ENCODE results near the gene FAR2.

The FAR2 gene

DNA sequence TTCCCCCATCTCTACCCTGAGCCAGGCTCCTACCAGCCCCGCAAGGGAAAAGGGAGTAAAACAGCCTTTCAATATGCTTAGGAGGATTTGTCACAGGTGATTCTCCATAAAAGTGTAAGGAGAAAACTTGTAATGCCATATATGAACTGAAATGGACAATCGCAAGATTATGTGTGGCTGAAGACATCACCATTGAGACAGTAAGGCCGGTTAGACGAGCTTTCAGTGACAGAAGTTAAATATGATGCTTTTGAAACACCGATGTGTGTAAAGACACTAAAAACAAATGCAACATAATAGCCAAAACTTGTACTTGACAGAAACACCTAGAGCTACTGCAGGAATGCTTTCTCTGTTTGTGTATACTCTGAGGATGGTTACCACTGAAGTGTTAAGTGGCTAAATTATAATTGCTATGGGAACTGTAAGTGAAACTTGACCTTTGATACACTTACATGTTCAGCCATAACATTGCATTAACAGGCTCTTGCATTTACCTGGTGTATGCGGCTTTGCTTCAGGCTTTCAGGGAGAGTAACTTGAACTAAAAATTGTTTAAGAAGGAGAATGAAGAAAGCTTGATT is 42.3 kb downstream of the FAR2 start:
- CTCF ChIA-PET: no interaction called here
- no peak for TF ChIP-seq ELF4 (IDR thresholded peaks at IDR 0.05)
- TF ChIP-seq BHLHE40 (IDR thresholded peaks at IDR 0.05; ENCODE audit: borderline replicate concordance): no peak
- no peak for TF ChIP-seq NFRKB (IDR thresholded peaks at IDR 0.05)
- TF ChIP-seq CTBP1 (IDR thresholded peaks at IDR 0.05; ENCODE audit: borderline replicate concordance): no peak
- no peak for TF ChIP-seq ARNT (IDR thresholded peaks at IDR 0.05)
- TF ChIP-seq HDGF (IDR thresholded peaks at IDR 0.05; ENCODE audit: borderline replicate concordance): no peak
- TF ChIP-seq PKNOX1 (IDR thresholded peaks at IDR 0.05): no peak
- no peak for TF ChIP-seq FOXK2 (IDR thresholded peaks at IDR 0.05)
- no peak for TF ChIP-seq L3MBTL2 (conservative IDR thresholded peaks at IDR 0.05)
- no peak for TF ChIP-seq FOXM1 (IDR thresholded peaks at IDR 0.05; ENCODE audit: borderline replicate concordance)
- TF ChIP-seq FOXA1 (IDR thresholded peaks at IDR 0.05): no peak
- no peak for TF ChIP-seq TARDBP (IDR thresholded peaks at IDR 0.05)
- TF ChIP-seq LEF1 (IDR thresholded peaks at IDR 0.05; ENCODE audit: borderline replicate concordance): no peak
- DNase-seq (ENCODE audit: extremely low spot score): no peak
- POLR2A ChIA-PET: no interaction called here

DNA sequence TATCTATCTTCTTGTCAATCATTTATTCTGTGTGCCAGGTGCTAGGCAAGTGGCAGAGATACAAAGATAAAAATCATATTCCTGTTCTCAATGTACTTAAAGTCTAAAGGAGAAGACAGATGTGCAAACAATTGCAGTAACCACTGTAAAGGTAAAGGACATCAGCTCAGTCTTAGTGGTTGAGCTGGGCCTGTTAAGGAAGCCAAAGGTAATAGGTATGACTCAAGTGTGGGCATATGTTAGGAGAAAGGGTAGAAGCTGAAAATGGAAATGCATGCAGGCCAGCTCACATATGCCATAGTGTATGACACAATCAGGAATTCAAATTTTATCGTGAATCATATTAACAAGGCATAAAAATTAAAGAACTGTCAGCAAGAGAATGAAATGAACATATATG is 49.8 kb downstream of the FAR2 start:
- no peak for DNase-seq (ENCODE audit: extremely low spot score)
- POLR2A ChIA-PET: no interaction called here
- CTCF ChIA-PET: no interaction called here
- TF ChIP-seq ARNT (IDR thresholded peaks at IDR 0.05) (no peak), PKNOX1 (IDR thresholded peaks at IDR 0.05) (no peak), SP1 (IDR thresholded peaks at IDR 0.05) (no peak), FOXA1 (IDR thresholded peaks at IDR 0.05) (no peak), NFRKB (IDR thresholded peaks at IDR 0.05) (no peak), SUZ12 (IDR thresholded peaks at IDR 0.05) (no peak), L3MBTL2 (conservative IDR thresholded peaks at IDR 0.05) (no peak), CTBP1 (IDR thresholded peaks at IDR 0.05; ENCODE audit: borderline replicate concordance) (no peak)

DNA sequence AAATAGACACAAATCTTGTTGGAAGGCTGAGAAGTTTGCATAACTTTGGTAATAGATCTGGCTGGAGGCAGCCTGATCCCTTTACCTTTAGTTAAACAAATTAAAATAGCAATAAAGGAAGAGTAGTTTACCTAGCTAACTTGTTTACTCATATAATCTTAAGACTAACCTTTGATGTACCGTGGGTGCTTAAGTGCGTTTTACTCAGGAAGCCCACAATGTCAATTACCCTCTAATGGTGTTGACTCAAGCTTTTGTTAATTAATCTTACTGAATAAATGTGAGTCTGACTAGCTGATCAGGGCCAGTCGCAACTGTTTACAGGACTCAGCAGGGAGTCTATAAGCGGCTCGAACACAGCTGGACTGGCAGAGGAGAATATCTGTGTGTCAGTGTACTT is 51.5 kb downstream of the FAR2 start:
- POLR2A ChIA-PET: no interaction called here
- no peak for DNase-seq (ENCODE audit: extremely low spot score)
- TF ChIP-seq FOXM1 (IDR thresholded peaks at IDR 0.05; ENCODE audit: borderline replicate concordance) (no peak), FOXA1 (IDR thresholded peaks at IDR 0.05) (no peak), LEF1 (IDR thresholded peaks at IDR 0.05; ENCODE audit: borderline replicate concordance) (no peak), ELF4 (IDR thresholded peaks at IDR 0.05) (no peak), CTBP1 (IDR thresholded peaks at IDR 0.05; ENCODE audit: borderline replicate concordance) (no peak), SP1 (IDR thresholded peaks at IDR 0.05) (no peak), SUZ12 (IDR thresholded peaks at IDR 0.05) (no peak), NFRKB (IDR thresholded peaks at IDR 0.05) (no peak), HDGF (IDR thresholded peaks at IDR 0.05; ENCODE audit: borderline replicate concordance) (no peak), FOXK2 (IDR thresholded peaks at IDR 0.05) (no peak), ARNT (IDR thresholded peaks at IDR 0.05) (no peak), ZNF384 (IDR thresholded peaks at IDR 0.05) (no peak), BHLHE40 (IDR thresholded peaks at IDR 0.05; ENCODE audit: borderline replicate concordance) (no peak), PKNOX1 (IDR thresholded peaks at IDR 0.05) (no peak), L3MBTL2 (conservative IDR thresholded peaks at IDR 0.05) (no peak), TARDBP (IDR thresholded peaks at IDR 0.05) (no peak)
- CTCF ChIA-PET: no interaction called here

DNA sequence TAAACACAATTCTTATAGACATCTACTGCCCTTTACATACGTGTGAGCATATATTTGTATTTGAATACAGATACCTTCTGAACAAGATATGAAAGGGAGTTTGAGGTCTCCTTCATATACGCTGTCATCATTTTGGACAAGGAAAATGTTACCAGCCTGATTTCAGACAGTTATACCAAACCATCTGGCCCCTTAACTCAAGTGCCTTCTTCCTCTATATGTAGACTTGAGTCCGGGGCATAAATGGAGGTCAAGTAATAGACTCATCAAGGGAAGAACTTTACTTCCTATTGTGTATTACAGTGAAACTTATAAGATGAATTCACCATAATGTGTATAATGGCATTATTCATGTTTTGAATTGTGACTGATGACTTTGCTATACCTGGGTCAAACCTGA is 52.2 kb downstream of the FAR2 start:
- ChIA-PET CTCF (no interaction called here), POLR2A (no interaction called here)
- no peak for TF ChIP-seq FOXK2 (IDR thresholded peaks at IDR 0.05)
- TF ChIP-seq SUZ12 (IDR thresholded peaks at IDR 0.05): no peak
- no peak for TF ChIP-seq PKNOX1 (IDR thresholded peaks at IDR 0.05)
- no peak for TF ChIP-seq BHLHE40 (IDR thresholded peaks at IDR 0.05; ENCODE audit: borderline replicate concordance)
- TF ChIP-seq FOXM1 (IDR thresholded peaks at IDR 0.05; ENCODE audit: borderline replicate concordance): no peak
- no peak for TF ChIP-seq ELF4 (IDR thresholded peaks at IDR 0.05)
- no peak for TF ChIP-seq NFRKB (IDR thresholded peaks at IDR 0.05)
- TF ChIP-seq CTBP1 (IDR thresholded peaks at IDR 0.05; ENCODE audit: borderline replicate concordance): no peak
- no peak for TF ChIP-seq L3MBTL2 (conservative IDR thresholded peaks at IDR 0.05)
- TF ChIP-seq FOXA1 (IDR thresholded peaks at IDR 0.05): no peak
- no peak for TF ChIP-seq HDGF (IDR thresholded peaks at IDR 0.05; ENCODE audit: borderline replicate concordance)
- TF ChIP-seq SP1 (IDR thresholded peaks at IDR 0.05): no peak
- no peak for DNase-seq (ENCODE audit: extremely low spot score)

- ChIA-PET POLR2A (no interaction called here), CTCF (no interaction called here)
- DNase-seq (ENCODE audit: extremely low spot score): no peak
- TF ChIP-seq FOXK2 (IDR thresholded peaks at IDR 0.05): no peak
- no peak for TF ChIP-seq L3MBTL2 (conservative IDR thresholded peaks at IDR 0.05)
- no peak for TF ChIP-seq CTBP1 (IDR thresholded peaks at IDR 0.05; ENCODE audit: borderline replicate concordance)
- no peak for TF ChIP-seq PKNOX1 (IDR thresholded peaks at IDR 0.05)
- TF ChIP-seq TARDBP (IDR thresholded peaks at IDR 0.05): no peak
- TF ChIP-seq HDGF (IDR thresholded peaks at IDR 0.05; ENCODE audit: borderline replicate concordance): no peak
- no peak for TF ChIP-seq FOXA1 (IDR thresholded peaks at IDR 0.05)
- no peak for TF ChIP-seq ARNT (IDR thresholded peaks at IDR 0.05)
- TF ChIP-seq SP1 (IDR thresholded peaks at IDR 0.05): no peak
- no peak for TF ChIP-seq BHLHE40 (IDR thresholded peaks at IDR 0.05; ENCODE audit: borderline replicate concordance)
- TF ChIP-seq ZNF384 (IDR thresholded peaks at IDR 0.05): no peak
- no peak for TF ChIP-seq LEF1 (IDR thresholded peaks at IDR 0.05; ENCODE audit: borderline replicate concordance)
- TF ChIP-seq FOXM1 (IDR thresholded peaks at IDR 0.05; ENCODE audit: borderline replicate concordance): no peak
- TF ChIP-seq NFRKB (IDR thresholded peaks at IDR 0.05): no peak
- no peak for TF ChIP-seq ELF4 (IDR thresholded peaks at IDR 0.05)
- no peak for TF ChIP-seq SUZ12 (IDR thresholded peaks at IDR 0.05)
Observed at GRCh38 chr12:29201746-29202145, 52.7 kb downstream of the FAR2 start.

All from HEK293T (cell line).